SK-N-MC (cell line): ENCODE measurements around the gene GLP1R.
"Not testable (repeated sequence)": the region's sequence is repeated elsewhere in the genome, so short reads cannot be mapped to it uniquely, and the experiment has no call there.

Experiments used
- EZH2 ChIP-seq: fragments of 200-600 bp; sonication (generic); IDR thresholded peaks from one replicate; pipeline ENCODE4 v1.6.1; 2017; ENCODE audit warnings: antibody characterized with exemption
- POLR2AphosphoS5 ChIP-seq: IDR thresholded peaks from 2 replicates; pipeline ENCODE4 v1.6.1; 2012; ENCODE audit warnings: mild to moderate bottlenecking, low read depth, low read length, borderline replicate concordance

DNA sequence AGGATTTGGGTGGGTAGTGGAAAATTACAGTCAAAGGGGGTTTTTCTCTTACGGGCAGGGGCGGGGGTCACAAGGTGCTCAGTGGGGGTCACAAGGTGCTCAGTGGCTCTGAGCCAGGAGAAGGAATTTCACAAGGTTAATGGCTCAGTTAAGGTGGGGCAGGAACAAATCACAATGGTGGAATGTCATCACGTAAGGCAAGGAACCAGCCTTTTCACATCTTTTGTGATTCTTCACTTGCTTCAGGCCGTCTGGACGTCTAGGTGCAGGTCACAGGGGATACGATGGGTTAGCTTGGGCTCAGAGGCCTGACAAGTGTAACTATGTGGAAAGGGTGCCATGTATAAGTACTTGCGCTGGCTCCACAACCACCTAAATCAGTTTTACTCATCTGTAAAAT lies 87.6 kb downstream of the GLP1R start:
- not testable (repeated sequence) for TF ChIP-seq POLR2AphosphoS5, EZH2
